Common myeloid progenitor, CD34-positive (primary cell): Measurements from ENCODE around the gene ABHD1.

Experiments
- CTCF ChIA-PET: fragments of 350-600 bp; sonication (Branson Sonifier 250); formaldehyde crosslinking; loops from one replicate; lab custom pipeline; 2021; ENCODE audit warnings: antibody characterized with exemption; lab: Charles Lee
- POLR2A ChIA-PET: fragments of 350-600 bp; sonication (Branson Sonifier 250); formaldehyde crosslinking; loops from one replicate; lab custom pipeline; 2021; ENCODE audit warnings: antibody characterized with exemption; lab: Charles Lee
- DNase-seq, 3 donors: peaks; one replicate each; pipeline versions ENCODE4 v3.0.0 to v3.0.0-alpha.2; 2013
- H3K27ac ChIP-seq, 2 experiments: 1 replicate in 1 of 2; 2 replicates in 1 of 2; pipeline ENCODE4 v1.7.0; 2013; ENCODE audit warnings: inconsistent platforms in 2 of 2, low read length in 2 of 2, mild to moderate bottlenecking in 2 of 2, low read depth in 1 of 2, moderate library complexity in 1 of 2; ENCODE audit not compliant: severe bottlenecking in 2 of 2, insufficient read depth in 1 of 2, poor library complexity in 1 of 2
- H3K27me3 ChIP-seq, 5 experiments: replicated peaks in 2 of 5; 1 replicate in 3 of 5; 2 replicates in 2 of 5; pipeline versions ENCODE4 v1.6.1 to v1.7.0; 2013; ENCODE audit warnings: low read length in 4 of 5, mild to moderate bottlenecking in 2 of 5, moderate library complexity in 2 of 5, inconsistent platforms in 1 of 5; ENCODE audit not compliant: insufficient read depth in 5 of 5, control insufficient read depth in 4 of 5
- H3K36me3 ChIP-seq, 4 experiments: 1 replicate in 2 of 4; 2 replicates in 2 of 4; pipeline versions ENCODE4 v1.6.1 to v1.7.0; 2013; ENCODE audit warnings: low read length in 3 of 4, control low read depth in 1 of 4, mild to moderate bottlenecking in 1 of 4; ENCODE audit not compliant: control insufficient read depth in 4 of 4, insufficient read depth in 4 of 4
- H3K4me1 ChIP-seq, 4 experiments: 1 replicate in 3 of 4; 2 replicates in 1 of 4; pipeline versions ENCODE4 v1.6.1 to v1.7.1; 2013; ENCODE audit warnings: low read length in 3 of 4, mild to moderate bottlenecking in 3 of 4, control low read depth in 1 of 4, inconsistent platforms in 1 of 4, moderate library complexity in 1 of 4; ENCODE audit not compliant: control insufficient read depth in 4 of 4, insufficient read depth in 4 of 4; ENCODE audit errors: control extremely low read depth in 1 of 4
- H3K4me3 ChIP-seq, 7 experiments: 1 replicate in 4 of 7; 2 replicates in 3 of 7; pipeline versions ENCODE4 v1.5.1 to v1.7.0; 2013; ENCODE audit warnings: mild to moderate bottlenecking in 7 of 7, low read length in 6 of 7, moderate library complexity in 6 of 7, inconsistent platforms in 2 of 7, low read depth in 2 of 7, control low read depth in 1 of 7; ENCODE audit not compliant: insufficient read depth in 4 of 7, control insufficient read depth in 1 of 7; ENCODE audit errors: extremely low read depth in 1 of 7
- H3K9me3 ChIP-seq, 5 experiments: 1 replicate in 4 of 5; 2 replicates in 1 of 5; pipeline versions ENCODE4 v1.6.1 to v1.7.1; 2013; ENCODE audit warnings: low read length in 4 of 5, mild to moderate bottlenecking in 2 of 5, inconsistent platforms in 1 of 5, low read depth in 1 of 5, moderate library complexity in 1 of 5; ENCODE audit not compliant: control insufficient read depth in 4 of 5, insufficient read depth in 2 of 5; ENCODE audit errors: control extremely low read depth in 1 of 5
- WGBS: methylation state at CpG from one replicate; pipeline ENCODE4 v1.1.5; 2013; ENCODE audit not compliant: insufficient coverage; 5-methylcytosine and 5-hydroxymethylcytosine counted together

ABHD1 gene

DNA sequence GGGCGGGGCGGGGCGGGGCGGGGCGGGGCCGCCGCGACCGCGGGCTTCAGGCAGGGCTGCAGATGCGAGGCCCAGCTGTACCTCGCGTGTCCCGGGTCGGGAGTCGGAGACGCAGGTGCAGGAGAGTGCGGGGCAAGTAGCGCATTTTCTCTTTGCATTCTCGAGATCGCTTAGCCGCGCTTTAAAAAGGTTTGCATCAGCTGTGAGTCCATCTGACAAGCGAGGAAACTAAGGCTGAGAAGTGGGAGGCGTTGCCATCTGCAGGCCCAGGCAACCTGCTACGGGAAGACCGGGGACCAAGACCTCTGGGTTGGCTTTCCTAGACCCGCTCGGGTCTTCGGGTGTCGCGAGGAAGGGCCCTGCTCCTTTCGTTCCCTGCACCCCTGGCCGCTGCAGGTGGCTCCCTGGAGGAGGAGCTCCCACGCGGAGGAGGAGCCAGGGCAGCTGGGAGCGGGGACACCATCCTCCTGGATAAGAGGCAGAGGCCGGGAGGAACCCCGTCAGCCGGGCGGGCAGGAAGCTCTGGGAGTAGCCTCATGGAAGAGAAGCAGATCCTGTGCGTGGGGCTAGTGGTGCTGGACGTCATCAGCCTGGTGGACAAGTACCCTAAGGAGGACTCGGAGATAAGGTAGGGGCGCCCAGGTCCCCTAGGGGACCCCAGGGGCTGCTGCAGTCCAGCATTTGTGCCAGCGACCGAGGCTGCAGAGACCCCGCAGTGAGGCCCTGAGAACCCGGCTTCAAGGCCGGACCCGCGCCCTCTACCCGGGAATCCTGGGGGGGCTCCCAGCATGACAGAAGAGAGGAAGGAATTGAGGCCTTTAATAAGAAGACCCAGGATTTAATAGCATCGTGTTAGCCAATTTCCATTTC, 36.7 kb upstream of the ABHD1 start, which contains the start of gene KHK:
Gene KHK (plus strand): TSS at position 49 of the 870 bp plus-strand sequence. CDS start 488 bp downstream, at position 537.
- H3K27me3 ChIP-seq, result no peaks in the 10 kb centered on the region
- ChIA-PET CTCF (interaction anchor here (0.8 to 28.0 kb wide), 10 partner anchors 10 to 195 kb away, joined by 3 to 381 read pairs (median 5); partner anchors contain the start of genes AGBL5, OST4 and TRIM54), POLR2A (interaction anchor here (0.5 to 1.4 kb wide), 3 partner anchors 16 to 276 kb away, joined by 3 to 4 read pairs (median 3); partner anchors contain the start of gene OST4)
- H3K4me3 ChIP-seq, result peak within 1 kb of the TSS; percentile 43 to 82 (median 70)
- H3K4me1 ChIP-seq, result peaks cover 2 to 48% (median 38%) of the 10 kb centered on the region in 4 experiments
- WGBS, result 23% methylated on average over 37 of the region's 54 CpGs
- H3K36me3 ChIP-seq, result peaks cover 0 to 12% (median 3%) of the 10 kb centered on the region in 4 experiments
- peak within 1 kb of the TSS in 1 of 2 experiments; percentile 66 for H3K27ac ChIP-seq
- DNase-seq, result no peak
- no peaks in the 10 kb centered on the region for H3K9me3 ChIP-seq

DNA sequence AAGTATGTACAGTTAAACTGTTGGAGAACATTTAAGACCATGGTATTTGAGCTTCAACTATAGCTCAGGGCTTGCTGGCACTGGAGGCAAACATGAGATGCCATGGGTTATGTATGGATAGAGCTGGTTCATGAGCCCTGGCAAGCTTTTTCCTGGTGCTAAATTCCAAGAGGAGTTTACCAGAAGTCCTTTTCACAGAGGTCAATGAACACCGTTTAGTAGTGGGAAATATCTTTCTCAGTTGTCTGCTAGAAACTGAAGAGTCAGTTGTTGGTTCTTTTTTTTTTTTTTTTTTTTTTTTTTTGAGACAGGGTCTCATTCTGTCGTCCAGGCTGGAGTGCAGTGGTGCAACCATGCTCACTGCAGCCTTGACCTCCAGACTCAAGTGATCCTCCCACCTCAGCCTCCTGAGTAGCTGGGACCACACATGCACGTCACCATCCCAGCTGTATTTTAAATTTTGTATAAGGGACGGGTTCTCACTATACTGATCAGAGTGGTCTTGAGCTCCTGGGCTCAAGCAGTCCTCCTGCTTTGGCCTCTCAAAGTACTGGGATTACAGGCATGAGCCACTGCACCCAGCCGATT, 35.7 kb upstream of the ABHD1 start:
- CTCF ChIA-PET, result interaction anchor here (0.7 to 28.0 kb wide), 9 partner anchors 9 to 177 kb away, joined by 3 to 381 read pairs (median 5); partner anchors contain the start of genes AGBL5 and OST4
- Histone ChIP-seq H3K27me3 (no peaks in the 10 kb centered on the region), H3K9me3 (no peaks in the 10 kb centered on the region), H3K4me1 (peaks cover 2 to 39% (median 29%) of the 10 kb centered on the region in 4 experiments), H3K27ac (no peak overlapping the region), H3K4me3 (no peak overlapping the region), H3K36me3 (peaks cover 0 to 7% (median 1%) of the 10 kb centered on the region in 4 experiments)
- DNase-seq, result no peak
- POLR2A ChIA-PET, result interaction anchor here (1.4 kb wide), 1 partner anchor 17 kb away, joined by 4 read pairs; the partner anchor contains the start of gene OST4
- WGBS, result 100% methylated on average over 3 of the region's 5 CpGs

GRCh38 chr2:27088634-27089033, 35.0 kb upstream of the ABHD1 start:
- H3K27ac ChIP-seq, result no peak overlapping the region
- H3K9me3 ChIP-seq, result no peaks in the 10 kb centered on the region
- WGBS, result 89% methylated on average over 5 of the region's 6 CpGs
- ChIA-PET POLR2A (no interaction called here), CTCF (interaction anchor here (0.6 to 28.0 kb wide), 9 partner anchors 8 to 176 kb away, joined by 3 to 381 read pairs (median 5); partner anchors contain the start of genes ABHD1, AGBL5, OST4 and PREB)
- no peak overlapping the region for H3K4me3 ChIP-seq
- DNase-seq, result peak in 2 of 3 donors; percentile 17 to 39
- H3K27me3 ChIP-seq, result no peaks in the 10 kb centered on the region
- H3K36me3 ChIP-seq, result peaks cover 0 to 7% (median 0%) of the 10 kb centered on the region in 4 experiments
- peaks cover 2 to 32% (median 25%) of the 10 kb centered on the region in 4 experiments for H3K4me1 ChIP-seq

DNA sequence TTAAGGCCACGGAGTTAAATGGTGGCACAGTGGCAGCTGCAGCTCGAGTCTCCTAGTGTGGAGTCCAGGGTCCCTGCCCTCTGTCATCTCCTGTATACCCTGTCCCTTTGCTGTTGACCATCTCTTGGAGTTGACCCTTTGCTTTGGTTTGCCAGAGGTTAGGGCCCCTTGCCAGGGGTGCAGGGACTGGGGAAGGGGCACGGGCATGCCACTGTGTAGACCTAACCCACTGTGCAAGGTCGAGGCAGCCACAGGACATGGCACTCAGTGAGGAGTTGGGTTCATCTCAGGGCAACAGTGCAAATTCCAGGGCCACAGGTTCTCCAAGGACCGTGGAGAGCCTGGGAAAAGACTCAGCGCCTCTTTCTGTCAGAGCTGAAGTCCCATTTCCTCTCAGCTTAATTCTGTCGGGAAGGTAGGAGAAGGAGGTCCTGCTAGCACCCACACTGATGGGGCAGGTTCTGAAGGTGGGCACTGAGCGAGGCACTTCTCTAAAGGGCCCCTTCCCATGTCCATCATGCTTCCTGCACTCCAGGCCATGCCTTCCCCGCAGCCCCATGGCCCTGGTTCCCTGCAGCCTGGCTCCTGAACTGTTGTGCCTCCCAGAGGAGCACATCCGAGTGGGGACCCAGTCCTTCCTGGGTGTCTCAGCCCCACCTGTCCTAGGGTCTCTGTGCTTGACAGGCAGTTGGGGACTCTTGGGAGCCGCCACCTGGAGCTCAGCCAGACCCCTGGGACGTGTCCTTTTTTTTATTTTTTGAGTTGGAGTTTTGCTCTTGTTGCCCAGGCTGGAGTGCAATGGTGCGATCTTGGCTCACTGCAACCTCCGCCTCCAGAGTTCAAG, 34.3 kb upstream of the ABHD1 start:
- 95% methylated on average over 14 of the region's 14 CpGs for WGBS
- H3K27ac ChIP-seq, result no peak overlapping the region
- peaks cover 2 to 25% (median 23%) of the 10 kb centered on the region in 4 experiments for H3K4me1 ChIP-seq
- no peaks in the 10 kb centered on the region for H3K9me3 ChIP-seq
- DNase-seq, result no peak
- H3K36me3 ChIP-seq, result peaks cover 0 to 7% (median 0%) of the 10 kb centered on the region in 4 experiments
- H3K27me3 ChIP-seq, result no peaks in the 10 kb centered on the region
- POLR2A ChIA-PET, result no interaction called here
- CTCF ChIA-PET, result interaction anchor here (0.6 to 28.0 kb wide), 8 partner anchors 8 to 128 kb away, joined by 3 to 381 read pairs (median 4); partner anchors contain the start of genes ABHD1, AGBL5 and PREB
- H3K4me3 ChIP-seq, result no peak overlapping the region

GRCh38 chr2:27091746-27092695, 31.6 kb upstream of the ABHD1 start:
- H3K27ac ChIP-seq, result no peak overlapping the region
- CTCF ChIA-PET, result interaction anchor here (0.9 to 4.7 kb wide), 10 partner anchors 9 to 212 kb away, joined by 3 to 23 read pairs (median 3); no protein-coding TSS in a partner anchor
- no peaks in the 10 kb centered on the region for H3K36me3 ChIP-seq
- H3K27me3 ChIP-seq, result no peaks in the 10 kb centered on the region
- no peak for DNase-seq
- no peaks in the 10 kb centered on the region for H3K9me3 ChIP-seq
- H3K4me3 ChIP-seq, result no peak overlapping the region
- peaks cover 0 to 17% (median 16%) of the 10 kb centered on the region in 4 experiments for H3K4me1 ChIP-seq
- whole genome bisulfite sequencing, result 88% methylated on average over 22 of the region's 25 CpGs
- POLR2A ChIA-PET, result interaction anchor here (0.6 kb wide), 1 partner anchor 100 kb away, joined by 9 read pairs; no protein-coding TSS in a partner anchor
